ENCODE measurements around the gene MGME1.

GRCh38 chr20:18032977-18033892 is 64.4 kb downstream of the MGME1 start:
- TF ChIP-seq EZH2 (IDR thresholded peaks at IDR 0.05; ENCODE audit: low read length, unreplicated experiment) (no peak), EZH2phosphoT487 (IDR thresholded peaks at IDR 0.05; ENCODE audit: borderline replicate concordance, low read length) (no peak), CTCF (conservative IDR thresholded peaks at IDR 0.05; ENCODE audit: low read depth, low read length) (peak; percentile 42)
